Left kidney (tissue), 2 donors: Measurements from ENCODE around the gene OAS2. TPM values are rescaled to one million over a fixed set of nuclear protein-coding genes. Genes with fewer than 3 reads are reported as not detected.

Experiments
- DNase-seq: peaks from one replicate; pipeline ENCODE4 v3.0.0-alpha.2; 2013
- polyA plus RNA-seq: library from polyadenylated mRNA; unstranded; fragments of 120-200 nt; gene quantifications from one replicate; pipeline ENCODE4 v1.2.1, GENCODE V29; 2013; ENCODE audit not compliant: insufficient read length

The OAS2 gene
- polyA plus RNA-seq, 1 donor: 9.9 TPM

- DNase-seq: no peak
Measured at GRCh38 chr12:113059071-113059595, 80.8 kb downstream of the OAS2 start.

DNA sequence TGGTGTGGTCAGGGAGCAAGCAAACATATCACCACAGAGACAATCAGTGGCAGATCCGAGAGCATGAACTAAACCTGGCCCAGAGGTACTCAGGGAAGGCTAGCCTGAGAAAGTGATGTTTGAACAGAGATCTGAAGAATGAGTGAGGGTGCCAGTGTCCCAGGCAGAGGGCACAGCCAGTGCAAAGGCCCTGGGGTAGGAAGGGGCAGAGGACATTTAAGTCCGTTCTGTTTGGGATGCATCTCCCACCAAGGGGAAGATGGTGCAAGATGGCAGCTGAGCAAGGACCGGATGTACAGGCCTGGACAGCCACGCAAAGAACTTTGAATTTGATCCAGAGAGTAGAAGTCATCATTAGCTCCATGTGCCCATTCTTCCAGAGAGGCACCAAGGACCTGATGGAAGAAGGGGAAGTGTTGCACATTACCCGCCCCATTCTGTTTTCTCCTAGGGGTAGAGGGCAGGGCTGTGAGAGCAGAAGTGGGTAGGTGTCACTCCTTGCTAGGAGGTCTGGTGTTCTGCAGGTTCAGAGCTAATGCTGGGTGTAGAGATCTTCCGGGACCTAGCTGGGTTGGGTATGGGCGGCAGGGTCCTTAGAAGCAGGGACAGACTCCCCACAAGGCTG, 82.1 kb downstream of the OAS2 start:
- no peak for DNase-seq

- DNase-seq: no peak
Measured at GRCh38 chr12:113061061-113061694, 82.9 kb downstream of the OAS2 start.

Other genes with a start within 250 kb of the OAS2 start
- gene RPH3A, start 186.8 kb upstream of the OAS2 start, polyA plus RNA-seq: 0.12 TPM
- 14.3 TPM for gene OAS1, start 71.6 kb upstream of the OAS2 start, polyA plus RNA-seq
- 11.5 TPM for gene OAS3, start 40.0 kb upstream of the OAS2 start, polyA plus RNA-seq
- gene DTX1, start 78.2 kb downstream of the OAS2 start, polyA plus RNA-seq: 12.4 TPM
- 6.3 TPM for gene RASAL1, start 157.2 kb downstream of the OAS2 start, polyA plus RNA-seq
- gene CFAP73, start 171.2 kb downstream of the OAS2 start, polyA plus RNA-seq: 1.3 TPM
- 58.6 TPM for gene DDX54, start 207.0 kb downstream of the OAS2 start, polyA plus RNA-seq
- gene RITA1, start 207.2 kb downstream of the OAS2 start, polyA plus RNA-seq: 12.8 TPM
- 41.6 TPM for gene TPCN1, start 242.9 kb downstream of the OAS2 start, polyA plus RNA-seq